Subcutaneous adipose tissue (tissue), 4 donors: Measurements from ENCODE around the gene HCRT. TPM values are rescaled to one million over a fixed set of nuclear protein-coding genes. Genes with fewer than 3 reads are reported as not detected.

Experiments
- total RNA-seq, 4 donors: library from RNA; depleted of rRNA; stranded (reverse); fragments of >200 nt; gene quantifications; one replicate each; pipeline ENCODE4 v1.1.0, GENCODE V29; 2016
- TF ChIP-seq, protein P1 (sequence below): fragments of 450-650 bp; IDR thresholded peaks from one replicate; pipeline ENCODE4 v1.5.1; 2016; ENCODE audit warnings: low read depth, mild to moderate bottlenecking, control low read depth, antibody characterized with exemption, moderate library complexity

HCRT gene
- total RNA-seq, 4 donors from 2014 or later: not detected

- TF ChIP-seq, protein P1, sequence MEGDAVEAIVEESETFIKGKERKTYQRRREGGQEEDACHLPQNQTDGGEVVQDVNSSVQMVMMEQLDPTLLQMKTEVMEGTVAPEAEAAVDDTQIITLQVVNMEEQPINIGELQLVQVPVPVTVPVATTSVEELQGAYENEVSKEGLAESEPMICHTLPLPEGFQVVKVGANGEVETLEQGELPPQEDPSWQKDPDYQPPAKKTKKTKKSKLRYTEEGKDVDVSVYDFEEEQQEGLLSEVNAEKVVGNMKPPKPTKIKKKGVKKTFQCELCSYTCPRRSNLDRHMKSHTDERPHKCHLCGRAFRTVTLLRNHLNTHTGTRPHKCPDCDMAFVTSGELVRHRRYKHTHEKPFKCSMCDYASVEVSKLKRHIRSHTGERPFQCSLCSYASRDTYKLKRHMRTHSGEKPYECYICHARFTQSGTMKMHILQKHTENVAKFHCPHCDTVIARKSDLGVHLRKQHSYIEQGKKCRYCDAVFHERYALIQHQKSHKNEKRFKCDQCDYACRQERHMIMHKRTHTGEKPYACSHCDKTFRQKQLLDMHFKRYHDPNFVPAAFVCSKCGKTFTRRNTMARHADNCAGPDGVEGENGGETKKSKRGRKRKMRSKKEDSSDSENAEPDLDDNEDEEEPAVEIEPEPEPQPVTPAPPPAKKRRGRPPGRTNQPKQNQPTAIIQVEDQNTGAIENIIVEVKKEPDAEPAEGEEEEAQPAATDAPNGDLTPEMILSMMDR: no peak
Observed at GRCh38 chr17:42169351-42169750, 15.9 kb downstream of the HCRT start.

GRCh38 chr17:42167807-42168206 lies 17.4 kb downstream of the HCRT start:
- TF ChIP-seq, protein P1: no peak

DNA sequence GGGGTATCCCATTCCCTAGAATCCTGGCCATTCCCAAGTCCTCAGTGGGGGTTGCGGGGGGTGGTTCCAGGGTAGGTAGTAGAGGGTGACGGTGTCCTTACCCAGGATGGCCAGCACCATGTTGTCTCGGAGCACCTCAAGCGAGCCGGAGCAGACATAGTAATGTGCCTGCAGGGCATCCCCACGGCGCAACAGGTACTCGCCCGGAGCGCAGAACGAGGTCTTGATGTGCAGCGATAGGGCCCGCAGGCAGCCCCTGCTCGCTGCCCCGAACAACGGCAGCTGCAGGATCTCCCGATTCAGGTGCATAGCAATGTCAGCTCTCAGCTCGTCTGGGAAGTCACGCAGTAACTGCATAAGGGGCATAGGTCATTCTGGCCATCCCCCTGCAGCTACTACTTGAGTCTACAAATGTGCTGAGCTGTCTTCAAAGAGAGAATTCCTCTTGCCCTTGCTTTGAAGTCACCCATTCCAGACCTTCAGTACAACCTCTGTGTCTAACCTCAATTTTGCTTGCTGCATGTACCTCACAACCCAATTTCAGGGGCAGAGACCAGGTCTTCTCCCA lies 19.0 kb downstream of the HCRT start:
- TF ChIP-seq, protein P1: no peak

GRCh38 chr17:42165751-42166150 lies 19.5 kb downstream of the HCRT start:
- TF ChIP-seq, protein P1: no peak

GRCh38 chr17:42163696-42164407 lies 21.4 kb downstream of the HCRT start:
- TF ChIP-seq, protein P1: no peak

GRCh38 chr17:42163113-42163512 lies 22.1 kb downstream of the HCRT start:
- TF ChIP-seq, protein P1: no peak

DNA sequence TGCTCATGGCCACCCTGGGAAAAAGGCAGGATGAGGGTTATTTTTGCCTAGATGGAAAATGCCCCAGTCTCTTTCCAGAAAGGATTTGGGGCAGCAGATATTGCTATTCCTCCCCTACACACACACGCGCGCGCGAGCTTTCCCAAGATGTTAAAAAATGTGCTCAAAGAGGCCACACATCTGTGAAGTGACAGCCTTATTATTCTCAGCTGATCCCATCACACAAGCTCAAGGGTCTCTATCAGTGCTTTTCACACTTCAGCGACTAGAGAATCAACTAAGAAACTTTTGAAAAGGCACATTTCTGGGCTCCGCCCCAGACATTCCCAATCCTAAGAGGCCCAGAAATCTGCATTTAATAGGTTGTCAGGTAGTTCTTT lies 24.7 kb downstream of the HCRT start:
- TF ChIP-seq, protein P1: no peak
